Left lung (tissue), 10 donors: ENCODE results near the gene DNAJB11. TPM values are rescaled to one million over a fixed set of nuclear protein-coding genes. Genes with fewer than 3 reads are reported as not detected.

Experiments
- ATAC-seq: fragments of 200-7000 bp; cut with Tn5 transposase; one replicate; pipeline ENCODE4 v1.9.1; 2020; ENCODE audit warnings: moderate library complexity
- DNase-seq, 4 donors: peaks; one replicate each; pipeline ENCODE4 v3.0.0-alpha.2; 2013 to 2020
- H3K27ac ChIP-seq, 2 donors: fragments of 200-600 bp; sonication (generic) in 1 of 2; one replicate each; pipeline versions ENCODE4 v1.5.0 to v1.8.0; 2020 to 2021
- H3K27me3 ChIP-seq, 2 donors: fragments of 200-600 bp; sonication (generic) in 1 of 2; one replicate each; pipeline versions ENCODE4 v1.5.0 to v1.8.0; 2020 to 2021
- H3K36me3 ChIP-seq, 2 donors: fragments of 200-600 bp; sonication (generic) in 1 of 2; one replicate each; pipeline versions ENCODE4 v1.5.0 to v1.8.0; 2020 to 2021
- H3K4me1 ChIP-seq, 2 donors: fragments of 200-600 bp; one replicate each; pipeline ENCODE4 v1.8.0; 2021
- H3K4me3 ChIP-seq, 2 donors: fragments of 200-600 bp; sonication (generic) in 1 of 2; one replicate each; pipeline versions ENCODE4 v1.5.0 to v1.8.0; 2020 to 2021; ENCODE audit warnings: mild to moderate bottlenecking in 1 of 2
- H3K9me3 ChIP-seq, 2 donors: fragments of 200-600 bp; sonication (generic) in 1 of 2; one replicate each; pipeline versions ENCODE4 v1.5.0 to v1.8.0; 2020 to 2021
- intact Hi-C, 2 donors: fragments of 100-400 bp; cut with DNase I; formaldehyde crosslinking; loops; one replicate each; pipeline versions ENCODE4 v1.11.2 to v1.14.2; 2022
- polyA plus RNA-seq, 6 donors: library from polyadenylated mRNA; unstranded; fragments of 120-200 nt; gene quantifications; one replicate each; pipeline ENCODE4 v1.2.1, GENCODE V29; 2013; ENCODE audit not compliant: insufficient read length in 6 of 6
- total RNA-seq, 2 donors: library from RNA; stranded (reverse); fragmentation: NEBNext Ultra II Directional; extraction: Animal tissue kit (Norgen Biotek cat#: 25700); gene quantifications; one replicate each; pipeline ENCODE4 v1.2.1, GENCODE V29; 2021
- TF ChIP-seq, protein P1 (sequence below), 2 donors: fragments of 200-600 bp; sonication (generic) in 1 of 2; IDR thresholded peaks; one replicate each; pipeline versions ENCODE4 v1.5.0 to v1.8.0; 2021; ENCODE audit warnings: antibody characterized with exemption in 2 of 2
- donor health status: DM: no; HTN: yes; CAD: no.
- donor health status: DM: no; HTN: no; CAD: no.

DNAJB11 gene
- total and polyA plus RNA-seq, 8 donors: 46.8 to 78.3 (median 58.0) TPM

DNA sequence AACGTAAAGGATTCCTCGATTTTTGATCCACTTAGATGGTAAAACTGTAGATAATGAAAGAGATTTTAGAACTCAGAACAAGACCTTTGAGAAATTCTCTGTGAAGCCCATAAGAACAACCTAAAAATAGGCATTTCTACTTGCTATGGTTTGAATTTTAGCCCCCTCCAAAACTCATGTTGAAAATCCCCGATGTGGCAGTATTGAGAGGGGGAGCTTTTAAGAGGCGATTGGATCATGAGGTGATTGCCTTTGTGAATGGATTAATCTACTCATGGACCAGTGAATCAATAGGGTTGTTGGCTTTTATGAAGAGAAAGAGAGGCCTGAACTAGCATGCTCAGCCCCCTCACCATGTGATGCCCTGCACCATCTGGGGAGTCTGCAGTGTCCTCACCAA, 22.2 kb downstream of the DNAJB11 start:
- Histone ChIP-seq H3K4me3 (no peak overlapping the region), H3K36me3 (no peaks in the 10 kb centered on the region), H3K9me3 (no peaks in the 10 kb centered on the region), H3K27me3 (no peaks in the 10 kb centered on the region), H3K27ac (no peak overlapping the region), H3K4me1 (no peaks in the 10 kb centered on the region)
- TF ChIP-seq, protein P1, sequence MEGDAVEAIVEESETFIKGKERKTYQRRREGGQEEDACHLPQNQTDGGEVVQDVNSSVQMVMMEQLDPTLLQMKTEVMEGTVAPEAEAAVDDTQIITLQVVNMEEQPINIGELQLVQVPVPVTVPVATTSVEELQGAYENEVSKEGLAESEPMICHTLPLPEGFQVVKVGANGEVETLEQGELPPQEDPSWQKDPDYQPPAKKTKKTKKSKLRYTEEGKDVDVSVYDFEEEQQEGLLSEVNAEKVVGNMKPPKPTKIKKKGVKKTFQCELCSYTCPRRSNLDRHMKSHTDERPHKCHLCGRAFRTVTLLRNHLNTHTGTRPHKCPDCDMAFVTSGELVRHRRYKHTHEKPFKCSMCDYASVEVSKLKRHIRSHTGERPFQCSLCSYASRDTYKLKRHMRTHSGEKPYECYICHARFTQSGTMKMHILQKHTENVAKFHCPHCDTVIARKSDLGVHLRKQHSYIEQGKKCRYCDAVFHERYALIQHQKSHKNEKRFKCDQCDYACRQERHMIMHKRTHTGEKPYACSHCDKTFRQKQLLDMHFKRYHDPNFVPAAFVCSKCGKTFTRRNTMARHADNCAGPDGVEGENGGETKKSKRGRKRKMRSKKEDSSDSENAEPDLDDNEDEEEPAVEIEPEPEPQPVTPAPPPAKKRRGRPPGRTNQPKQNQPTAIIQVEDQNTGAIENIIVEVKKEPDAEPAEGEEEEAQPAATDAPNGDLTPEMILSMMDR (IDR thresholded peaks at IDR 0.05): no peak
- intact Hi-C loops: no loop called here
- ATAC-seq: no peak
- DNase-seq: no peak

DNA sequence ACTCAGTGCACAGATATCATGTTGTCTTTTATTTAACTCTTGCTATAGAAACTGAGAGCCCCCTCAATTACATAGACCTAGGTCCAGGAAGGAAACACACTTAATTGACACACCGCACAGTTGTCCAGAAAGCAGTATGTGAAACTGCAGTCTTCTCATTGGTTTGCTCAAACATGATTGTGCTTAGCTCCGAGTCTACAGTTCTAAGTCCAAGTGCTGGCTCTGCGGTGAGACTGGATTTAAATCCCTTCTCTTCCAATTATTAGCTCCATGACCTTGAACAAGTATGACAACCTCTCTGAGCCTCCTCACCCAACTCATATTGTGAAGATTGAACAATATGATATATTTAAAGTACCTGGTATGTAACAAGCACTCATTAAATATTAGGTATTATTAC, 23.3 kb downstream of the DNAJB11 start:
- Histone ChIP-seq H3K36me3 (no peaks in the 10 kb centered on the region), H3K27me3 (no peaks in the 10 kb centered on the region), H3K27ac (no peak overlapping the region), H3K9me3 (no peaks in the 10 kb centered on the region), H3K4me3 (no peak overlapping the region), H3K4me1 (no peaks in the 10 kb centered on the region)
- ATAC-seq: no peak
- TF ChIP-seq, protein P1 (IDR thresholded peaks at IDR 0.05): no peak
- intact Hi-C loops: no loop called here
- DNase-seq: no peak

DNA sequence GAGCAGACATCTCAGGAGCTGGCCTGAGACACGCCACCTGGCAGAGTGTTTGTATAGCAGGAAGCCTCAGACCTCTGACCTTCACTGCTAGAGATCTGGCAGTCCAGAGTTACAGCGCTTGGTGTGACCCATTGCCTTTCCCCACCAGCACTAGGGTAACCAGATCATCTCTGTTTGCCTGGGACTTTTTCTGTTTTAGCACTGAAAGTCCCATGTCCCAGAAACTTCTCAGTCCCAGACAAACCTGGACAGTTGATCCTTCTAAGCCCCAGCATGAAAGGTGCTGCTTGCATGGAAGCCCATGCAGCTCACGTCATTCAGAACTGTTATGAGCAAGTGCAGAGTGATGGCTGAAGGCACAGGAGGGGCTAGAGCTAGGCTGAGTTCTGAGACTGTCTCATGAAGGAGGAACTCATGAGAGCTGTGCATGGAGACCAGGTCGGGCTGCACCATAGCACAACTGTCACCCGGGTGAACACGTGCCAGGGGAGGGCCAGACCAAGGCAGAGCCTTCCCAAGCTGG, 24.1 kb downstream of the DNAJB11 start:
- H3K9me3 ChIP-seq: no peaks in the 10 kb centered on the region
- DNase-seq (no peak), ATAC-seq (no peak)
- H3K27me3 ChIP-seq: no peaks in the 10 kb centered on the region
- intact Hi-C loops: no loop called here
- no peaks in the 10 kb centered on the region for H3K36me3 ChIP-seq
- TF ChIP-seq, protein P1 (IDR thresholded peaks at IDR 0.05): no peak
- H3K4me1 ChIP-seq: no peaks in the 10 kb centered on the region
- H3K27ac ChIP-seq: no peak overlapping the region
- no peak overlapping the region for H3K4me3 ChIP-seq

DNA sequence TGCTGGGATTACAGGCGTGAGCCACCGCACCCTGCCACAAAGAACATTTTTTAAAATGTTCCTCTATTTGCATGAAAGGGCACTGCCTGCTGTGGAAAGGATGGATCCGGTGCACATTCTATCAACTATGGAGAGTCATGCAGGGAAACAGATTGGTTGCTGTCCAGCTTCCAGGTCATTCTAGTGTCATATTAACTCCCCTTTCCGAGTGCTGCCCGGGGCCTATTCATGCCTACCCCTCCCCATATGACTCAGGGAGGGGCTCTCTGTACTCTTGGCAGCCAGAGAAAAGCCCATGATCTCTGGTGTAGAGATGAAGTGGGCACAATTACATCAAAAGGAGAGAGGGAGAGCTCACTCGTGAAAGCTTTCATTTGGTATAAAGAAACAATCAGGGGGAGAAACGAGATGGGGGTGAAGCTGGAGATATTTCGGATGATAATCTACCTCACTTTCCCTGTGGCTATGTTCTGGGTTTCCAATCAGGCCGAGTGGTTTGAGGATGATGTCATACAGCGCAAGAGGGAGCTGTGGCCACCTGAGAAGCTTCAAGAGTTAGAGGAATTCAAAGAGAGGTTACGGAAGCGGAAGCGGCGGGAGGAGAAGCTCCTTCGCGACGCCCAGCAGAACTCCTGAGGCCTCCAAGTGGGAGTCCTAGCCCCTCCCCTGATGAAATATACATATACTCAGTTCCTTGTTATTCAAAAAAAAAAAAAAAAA, 26.2 kb downstream of the DNAJB11 start:
- Histone ChIP-seq H3K4me3 (no peak overlapping the region), H3K27ac (no peak overlapping the region), H3K36me3 (no peaks in the 10 kb centered on the region), H3K27me3 (no peaks in the 10 kb centered on the region), H3K9me3 (no peaks in the 10 kb centered on the region), H3K4me1 (no peaks in the 10 kb centered on the region)
- TF ChIP-seq, protein P1 (IDR thresholded peaks at IDR 0.05): no peak
- DNase-seq: peak in 2 of 4 donors; percentile 45 to 64
- intact Hi-C loops: no loop called here
- peak; percentile 91 for ATAC-seq

DNA sequence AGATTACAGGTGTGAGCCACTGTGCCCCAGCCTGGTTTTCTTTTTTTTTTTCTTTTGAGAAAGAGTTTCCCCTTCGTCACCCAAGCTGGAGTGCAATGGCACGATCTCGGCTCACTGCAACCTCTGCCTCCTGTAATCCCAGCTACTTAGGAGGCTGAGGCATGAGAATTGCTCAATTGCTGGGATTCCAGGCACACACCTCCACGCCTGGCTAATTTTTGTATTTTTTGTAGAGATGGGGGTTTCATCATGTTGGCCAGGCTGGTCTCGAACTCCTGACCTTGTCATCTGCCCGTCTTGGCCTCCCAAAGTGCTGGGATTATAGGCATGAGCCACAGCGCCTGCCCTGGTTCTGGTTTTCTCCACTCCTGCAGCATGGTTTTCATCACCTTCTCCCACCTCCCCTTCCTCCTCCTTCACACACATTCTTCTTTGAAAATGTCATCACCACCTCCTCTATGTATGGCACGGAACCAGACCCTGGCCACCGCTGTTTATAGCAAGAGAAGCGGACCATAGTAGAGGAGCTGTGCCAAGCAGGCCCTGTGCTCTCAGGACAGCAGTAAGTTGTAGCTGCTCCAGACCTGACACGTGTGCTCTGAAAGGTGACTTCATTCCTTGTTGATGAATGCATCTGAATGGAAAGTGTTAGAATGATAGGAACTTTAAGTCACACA, 27.7 kb downstream of the DNAJB11 start:
- TF ChIP-seq, protein P1 (IDR thresholded peaks at IDR 0.05): no peak
- Histone ChIP-seq H3K27ac (no peak overlapping the region), H3K4me3 (no peak overlapping the region), H3K4me1 (no peaks in the 10 kb centered on the region), H3K36me3 (no peaks in the 10 kb centered on the region), H3K27me3 (no peaks in the 10 kb centered on the region), H3K9me3 (no peaks in the 10 kb centered on the region)
- intact Hi-C loops: no loop called here
- no peak for DNase-seq
- peak; percentile 45 for ATAC-seq
